ENCODE data around the gene UQCRC2. TPM values are rescaled to one million over a fixed set of nuclear protein-coding genes. Genes with fewer than 3 reads are reported as not detected.
"Not testable (repeated sequence)": the region's sequence is repeated elsewhere in the genome, so short reads cannot be mapped to it uniquely, and the experiment has no call there.

UQCRC2 gene
- 125 and 137 TPM in 2 replicates for total RNA-seq (2014; rRNA removed; shearing (Covaris generic))
- polyA plus RNA-seq (2015; cell fraction: cytosol; rRNA removed), result 155 and 177 TPM in 2 replicates
- polyA plus RNA-seq (2015; cell fraction: nucleus; rRNA removed), result 359 and 362 TPM in 2 replicates

GRCh38 chr16:21952793-21953540 is at the start of gene UQCRC2:
Gene UQCRC2, plus strand, starts transcription at chr16:21953361. Its CDS starts 63 bp downstream, at chr16:21953424.
- DNase-seq (ENCODE audit: low read depth), result peak; percentile 86

- DNase-seq (ENCODE audit: low read depth), result not testable (repeated sequence)
Measured at GRCh38 chr16:21932650-21933049, 20.5 kb upstream of the UQCRC2 start.

- DNase-seq (ENCODE audit: low read depth), result not testable (repeated sequence)
Measured at GRCh38 chr16:21933316-21933715, 19.8 kb upstream of the UQCRC2 start.

GRCh38 chr16:21933790-21934189 is 19.4 kb upstream of the UQCRC2 start:
- DNase-seq (ENCODE audit: low read depth), result not testable (repeated sequence)

- DNase-seq (ENCODE audit: low read depth), result not testable (repeated sequence)
Measured at GRCh38 chr16:21936216-21936615, 16.9 kb upstream of the UQCRC2 start.

- no peak for DNase-seq (ENCODE audit: low read depth)
Measured at GRCh38 chr16:21937336-21937829, 15.8 kb upstream of the UQCRC2 start.

- no peak for DNase-seq (ENCODE audit: low read depth)
Measured at GRCh38 chr16:21940570-21940969, 12.6 kb upstream of the UQCRC2 start.

- DNase-seq (ENCODE audit: low read depth), result no peak
Measured at GRCh38 chr16:21943571-21943970, 9.6 kb upstream of the UQCRC2 start.

GRCh38 chr16:21946889-21947635 is 6.1 kb upstream of the UQCRC2 start:
- no peak for DNase-seq (ENCODE audit: low read depth)

GRCh38 chr16:21949713-21950260 is 3.4 kb upstream of the UQCRC2 start:
- DNase-seq (ENCODE audit: low read depth), result no peak

GRCh38 chr16:21950782-21951521 is 2.2 kb upstream of the UQCRC2 start:
- DNase-seq (ENCODE audit: low read depth), result peak; percentile 23

- DNase-seq (ENCODE audit: low read depth), result peak; percentile 67
Measured at GRCh38 chr16:21952040-21952792, 945 bp upstream of the UQCRC2 start.

- no peak for DNase-seq (ENCODE audit: low read depth)
Measured at GRCh38 chr16:21953541-21953902, 361 bp downstream of the UQCRC2 start.

- no peak for DNase-seq (ENCODE audit: low read depth)
Measured at GRCh38 chr16:21957714-21958346, 4.7 kb downstream of the UQCRC2 start.

GRCh38 chr16:21959050-21959449 is 5.9 kb downstream of the UQCRC2 start:
- no peak for DNase-seq (ENCODE audit: low read depth)

GRCh38 chr16:21962475-21962874 is 9.3 kb downstream of the UQCRC2 start:
- no peak for DNase-seq (ENCODE audit: low read depth)

GRCh38 chr16:21963887-21964286 is 10.7 kb downstream of the UQCRC2 start:
- DNase-seq (ENCODE audit: low read depth), result no peak

GRCh38 chr16:21964353-21964752 is 11.2 kb downstream of the UQCRC2 start:
- DNase-seq (ENCODE audit: low read depth), result no peak

GRCh38 chr16:21971856-21972255 is 18.7 kb downstream of the UQCRC2 start:
- no peak for DNase-seq (ENCODE audit: low read depth)

GRCh38 chr16:21973945-21974344 is 20.8 kb downstream of the UQCRC2 start:
- DNase-seq (ENCODE audit: low read depth), result no peak
